ENCODE data around the gene ZDBF2. TPM values are rescaled to one million over a fixed set of nuclear protein-coding genes. Genes with fewer than 3 reads are reported as not detected.
A peak's percentile ranks its signal among the peaks of the same experiment; 100 is the strongest.

The ZDBF2 gene
- total and polyA plus RNA-seq, 2 donors (not counting 1 experiment from before 2014, with no cell fraction given), result 1.8 to 16.5 TPM

DNA sequence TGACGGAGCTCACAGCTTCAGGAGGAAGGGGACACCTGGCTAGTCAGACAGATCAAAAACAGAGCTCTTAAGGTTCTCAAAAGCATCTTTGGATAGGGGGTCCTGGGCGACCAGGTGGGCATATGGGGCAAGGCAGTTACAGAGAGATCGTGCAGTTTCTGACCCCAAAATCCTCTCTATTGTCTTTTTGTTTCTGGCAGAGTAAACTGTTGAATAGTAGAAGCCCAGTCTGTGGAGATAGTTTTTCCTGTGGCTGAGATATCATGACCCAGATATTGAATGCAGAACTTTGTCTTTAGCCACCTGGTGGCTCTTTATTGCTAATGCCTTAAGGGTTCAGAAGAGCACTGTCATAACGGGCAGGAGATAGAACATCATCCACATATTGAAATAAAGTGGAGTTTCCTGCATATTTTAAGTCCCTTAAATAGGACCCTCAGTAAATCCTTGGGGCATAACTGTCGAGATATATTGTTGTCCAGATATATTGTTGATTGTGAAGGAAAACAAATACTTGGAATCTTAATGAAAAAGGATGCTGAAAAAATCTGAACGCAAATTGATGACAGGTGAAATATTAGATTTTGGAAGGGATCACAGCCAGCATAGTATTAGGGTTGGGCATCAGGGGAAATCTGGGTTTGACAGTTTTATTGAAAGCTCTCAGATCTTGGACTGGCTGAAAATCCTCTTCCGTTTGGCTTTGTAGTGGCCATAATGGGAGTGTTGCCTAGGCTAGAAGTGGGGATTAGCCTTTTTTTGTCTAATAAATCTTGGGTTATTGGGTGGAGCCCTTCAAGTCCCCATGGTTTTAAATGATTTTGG lies 14.1 kb upstream of the ZDBF2 start:
- Mint-ChIP-seq H3K4me1 (peaks cover 16% of the 10 kb centered on the region), H3K9me3 (ENCODE audit: insufficient read depth) (no peaks in the 10 kb centered on the region), H3K27me3 (peaks cover 63% of the 10 kb centered on the region), H3K4me3 (no peak overlapping the region), H3K27ac (no peak overlapping the region)
- ChIA-PET CTCF (interaction anchor here (0.9 to 1.6 kb wide), 2 partner anchors 96 to 99 kb away, joined by 3 to 10 read pairs; no protein-coding TSS in a partner anchor), POLR2A (no interaction called here)
- Histone ChIP-seq H3K27me3 (replicated peaks in 1 of 4; ENCODE audit: control extremely low read depth in 1 of 4, control insufficient read depth in 3 of 4, insufficient read depth in 4 of 4, low read length in 3 of 4) (peaks cover 0 to 81% (median 60%) of the 10 kb centered on the region in 4 experiments), H3K9me3 (ENCODE audit: control extremely low read depth in 1 of 3, control insufficient read depth in 2 of 3, insufficient read depth in 1 of 3, low read length in 2 of 3) (peaks cover 0 to 12% (median 0%) of the 10 kb centered on the region in 3 donors), H3K36me3 (replicated peaks in 1 of 2; ENCODE audit: control extremely low read depth in 1 of 2, control insufficient read depth in 1 of 2, extremely low read depth in 1 of 2, insufficient read depth in 2 of 2, low read length in 1 of 2) (no peaks in the 10 kb centered on the region), H3K4me3 (ENCODE audit: control extremely low read depth in 1 of 5, extremely low read depth in 1 of 5, insufficient read depth in 1 of 5, low read depth in 2 of 5, low read length in 4 of 5) (no peak overlapping the region), H3K4me2 (replicated peaks; ENCODE audit: low read depth, low read length, poor library complexity, severe bottlenecking) (no peak overlapping the region), H3K79me2 (ENCODE audit: control insufficient read depth, insufficient read depth, low read length) (no peaks in the 10 kb centered on the region), H3K27ac (ENCODE audit: low read length in 2 of 2) (no peak overlapping the region), H3K4me1 (ENCODE audit: control insufficient read depth in 2 of 2, insufficient read depth in 2 of 2, low read length in 2 of 2) (peaks cover 12% of the 10 kb centered on the region in 2 donors), H4K20me1 (ENCODE audit: control insufficient read depth, insufficient read depth, low read length, poor library complexity, severe bottlenecking) (no peaks in the 10 kb centered on the region), H3K9ac (ENCODE audit: low read length) (no peak overlapping the region), H2AFZ (ENCODE audit: insufficient read depth, low read depth, low read length, poor library complexity, severe bottlenecking) (no peak overlapping the region)
- intact Hi-C loops (cut with micrococcal nuclease), result no loop called here
- DNase-seq, result peak; percentile 53
- ATAC-seq (ENCODE audit: low read depth), result peak; percentile 43
- 56% methylated on average over 4 of the region's 7 CpGs for WGBS (ENCODE audit: insufficient coverage)
- TF ChIP-seq EZH2 (IDR thresholded peaks at IDR 0.05; ENCODE audit: borderline replicate concordance, insufficient read depth, low read depth, low read length, poor library complexity, severe bottlenecking) (no peak), CTCF (IDR thresholded peaks at IDR 0.05) (peak; percentile 59)

All from B cell (primary cell).